H1 (cell line): ENCODE measurements around the gene CCDC40.

ENCODE experiments used
- ATF3 ChIP-seq: IDR thresholded peaks from 2 replicates; pipeline ENCODE4 v1.6.1; 2011; ENCODE audit warnings: low read depth, mild to moderate bottlenecking, low read length; ENCODE audit not compliant: insufficient read depth
- CHD2 ChIP-seq: IDR thresholded peaks from 2 replicates; pipeline ENCODE4 v1.6.1; 2012; ENCODE audit warnings: low read length, improper control_type of control experiment
- CTCF ChIP-seq, 3 experiments: IDR thresholded peaks; 1 replicate in 2 of 3; 2 replicates in 1 of 3; pipeline versions ENCODE4 v1.5.1 to v1.6.1; 2011; ENCODE audit warnings: low read length in 3 of 3, mild to moderate bottlenecking in 3 of 3, inconsistent platforms in 2 of 3, low read depth in 1 of 3, moderate library complexity in 1 of 3; ENCODE audit not compliant: insufficient read depth in 1 of 3; ENCODE audit errors: control extremely low read depth in 1 of 3
- EGR1 ChIP-seq: IDR thresholded peaks from 2 replicates; pipeline ENCODE4 v1.6.1; 2011; ENCODE audit warnings: low read depth, low read length, borderline replicate concordance
- EP300 ChIP-seq, 2 experiments: IDR thresholded peaks; 1 replicate in 1 of 2; 2 replicates in 1 of 2; pipeline ENCODE4 v1.6.1; 2011 to 2012; ENCODE audit warnings: low read depth in 2 of 2, low read length in 2 of 2, mild to moderate bottlenecking in 2 of 2, borderline replicate concordance in 1 of 2, inconsistent platforms in 1 of 2, moderate library complexity in 1 of 2
- JUND ChIP-seq: IDR thresholded peaks from 2 replicates; pipeline ENCODE4 v1.6.1; 2011; ENCODE audit warnings: mild to moderate bottlenecking, improper control_type of control experiment, low read length
- POLR2A ChIP-seq, 2 experiments: IDR thresholded peaks; 1 replicate in 1 of 2; 2 replicates in 1 of 2; pipeline ENCODE4 v1.6.1; 2011; ENCODE audit warnings: low read depth in 2 of 2, low read length in 2 of 2, mild to moderate bottlenecking in 2 of 2; ENCODE audit errors: control extremely low read depth in 1 of 2
- POLR2AphosphoS5 ChIP-seq: IDR thresholded peaks from 2 replicates; pipeline ENCODE4 v1.6.1; 2011; ENCODE audit warnings: low read depth, low read length
- USF2 ChIP-seq: IDR thresholded peaks from 2 replicates; pipeline ENCODE4 v1.6.1; 2011; ENCODE audit warnings: low read length, improper control_type of control experiment

- TF ChIP-seq CTCF (IDR thresholded peaks at IDR 0.05; ENCODE audit: control extremely low read depth in 1 of 3, insufficient read depth in 1 of 3, low read depth in 1 of 3, low read length in 3 of 3): no peak
- TF ChIP-seq POLR2A (IDR thresholded peaks at IDR 0.05; ENCODE audit: control extremely low read depth in 1 of 2, low read depth in 2 of 2, low read length in 2 of 2): no peak
- TF ChIP-seq ATF3: no peak
- TF ChIP-seq CHD2: no peak
- no peak for TF ChIP-seq EGR1
- TF ChIP-seq POLR2AphosphoS5: no peak
- no peak for TF ChIP-seq EP300 (IDR thresholded peaks at IDR 0.05; ENCODE audit: borderline replicate concordance in 1 of 2, low read depth in 2 of 2, low read length in 2 of 2)
- TF ChIP-seq JUND: no peak
- no peak for TF ChIP-seq USF2
Observed at GRCh38 chr17:80141463-80142165, 105.2 kb downstream of the CCDC40 start.
